ENCODE measurements around the gene RNASE4.
"Not testable (repeated sequence)": the region's sequence is repeated elsewhere in the genome, so short reads cannot be mapped to it uniquely, and the experiment has no call there.

The RNASE4 gene

DNA sequence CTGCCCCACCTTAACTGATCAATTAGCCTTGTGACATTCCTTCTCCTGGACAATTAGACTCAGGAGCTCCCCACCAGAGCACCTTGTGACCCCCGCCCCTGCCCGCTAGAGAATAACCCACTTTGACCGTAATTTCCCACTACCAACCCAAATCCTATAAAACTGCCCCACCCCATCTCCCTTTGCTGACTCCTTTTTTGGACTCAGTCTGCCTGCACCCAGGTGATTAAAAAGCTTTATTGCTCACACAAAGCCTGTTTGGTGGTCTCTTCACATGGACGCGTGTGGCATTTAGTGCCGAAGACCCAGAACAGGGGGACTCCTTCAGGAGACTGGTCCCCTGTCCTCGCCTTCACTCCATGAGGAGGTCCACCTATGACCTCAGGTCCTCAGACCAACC is 16.6 kb downstream of the RNASE4 start:
- not testable (repeated sequence) for DNase-seq

- no peak for DNase-seq
Measured at GRCh38 chr14:20706657-20707355, 22.4 kb downstream of the RNASE4 start.

DNA sequence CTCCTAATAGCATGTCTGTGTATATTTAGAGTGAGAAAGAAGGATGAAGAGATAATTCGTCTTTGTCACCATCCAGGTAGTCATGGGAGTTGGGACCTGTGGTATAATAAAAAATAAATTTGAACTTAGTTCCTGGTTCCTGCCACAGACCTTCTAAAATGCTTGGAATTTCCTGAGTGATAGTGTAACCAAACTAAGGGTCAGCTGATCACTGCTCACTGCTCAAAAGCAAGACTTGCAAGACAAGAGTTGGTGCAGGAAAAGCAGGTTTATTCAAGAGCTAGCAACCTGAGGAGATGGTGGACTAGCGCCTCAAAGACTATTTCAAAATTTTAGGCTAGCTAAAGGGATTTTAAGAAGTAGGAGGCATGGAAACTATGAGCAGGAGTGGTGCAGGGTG is 23.3 kb downstream of the RNASE4 start:
- DNase-seq, result no peak

DNA sequence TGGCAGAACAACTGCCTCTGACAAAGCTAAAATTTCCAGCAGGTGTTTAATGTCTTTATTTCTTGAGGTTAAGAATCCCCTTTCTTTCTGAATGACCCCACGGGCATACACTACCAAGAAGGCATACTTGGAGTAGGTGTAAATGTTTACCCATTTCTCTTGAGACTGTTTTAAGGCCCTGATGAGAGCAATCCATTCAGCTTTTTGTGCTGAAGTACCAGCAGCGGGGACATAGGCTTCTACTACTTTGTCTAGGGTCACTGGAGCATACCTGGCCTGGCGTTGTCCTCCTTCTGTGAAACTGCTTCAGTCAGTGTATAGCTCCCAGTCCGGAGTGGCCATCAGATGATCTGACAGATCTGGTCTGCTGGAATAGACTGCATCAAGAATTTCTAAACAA is 26.9 kb downstream of the RNASE4 start:
- DNase-seq, result no peak

DNA sequence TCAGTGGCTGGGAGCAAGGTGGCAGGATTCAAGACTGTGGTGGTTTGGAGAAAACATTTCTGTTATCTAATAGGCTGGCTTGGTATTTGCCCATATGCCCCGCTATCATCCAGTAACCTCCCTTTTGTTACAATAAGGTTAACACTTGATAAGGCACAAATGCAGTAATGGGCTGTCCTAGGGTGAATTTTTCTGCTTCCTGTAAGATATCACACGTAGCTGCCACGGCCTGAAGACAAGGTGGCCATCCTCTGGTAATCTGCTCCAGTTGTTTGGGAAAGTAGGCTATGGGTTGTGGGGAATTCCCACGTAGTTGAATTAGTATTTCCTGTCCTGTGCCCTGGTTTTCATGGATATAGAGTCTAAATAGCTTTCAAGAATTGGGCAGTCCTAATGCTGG is 27.3 kb downstream of the RNASE4 start:
- no peak for DNase-seq

GRCh38 chr14:20712904-20713303 is 28.5 kb downstream of the RNASE4 start:
- no peak for DNase-seq

DNA sequence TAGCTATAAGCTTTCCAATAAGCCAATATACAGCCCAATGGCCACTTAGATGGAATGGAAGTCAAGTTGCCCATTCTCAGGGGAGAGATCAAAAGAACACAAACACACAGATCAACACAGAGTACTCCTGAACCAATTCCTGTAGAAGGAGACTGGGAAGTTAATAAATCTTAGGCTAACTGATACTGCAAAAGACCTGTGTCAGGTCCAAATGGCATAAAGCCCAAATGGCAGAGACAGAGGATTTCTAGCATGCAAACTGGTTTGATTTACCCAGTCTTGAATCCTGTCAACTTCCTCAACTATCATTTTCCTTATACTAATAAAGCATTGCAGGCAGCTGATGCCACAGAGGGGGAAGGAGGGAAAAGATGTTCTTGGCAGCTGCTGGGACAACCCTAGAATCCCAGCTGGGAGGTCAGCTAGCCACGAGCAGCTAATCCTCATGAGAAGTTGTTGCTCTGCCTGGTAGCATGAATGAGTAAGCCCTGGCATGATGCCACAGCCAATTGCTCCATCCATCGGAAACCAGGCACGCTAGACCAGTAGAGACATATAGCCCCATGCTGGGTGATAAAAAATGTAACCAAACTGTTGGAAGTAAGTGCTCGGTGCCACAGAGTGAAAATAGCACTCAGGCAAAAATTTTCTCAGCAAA is 30.4 kb downstream of the RNASE4 start:
- DNase-seq, result no peak

GRCh38 chr14:20719777-20720176 is 35.4 kb downstream of the RNASE4 start:
- no peak for DNase-seq

DNA sequence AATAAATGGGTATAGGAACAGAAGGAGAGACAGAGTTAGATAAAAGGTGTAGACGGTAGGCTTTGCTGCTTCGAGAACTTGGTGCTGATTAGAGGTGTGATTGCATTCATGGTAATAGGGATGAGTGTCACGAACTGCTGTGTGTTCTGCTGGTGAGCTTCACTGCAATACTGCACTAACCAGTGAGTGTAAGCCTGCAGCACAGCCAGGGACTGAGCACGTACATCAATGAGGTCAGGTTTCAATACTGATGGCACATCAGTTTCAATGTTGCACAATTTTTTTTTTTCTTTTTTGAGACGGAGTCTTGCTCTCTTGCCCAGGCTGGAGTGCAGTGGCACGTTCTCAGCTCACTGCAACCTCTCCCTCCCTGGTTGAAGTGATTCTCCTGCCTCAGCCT is 36.4 kb downstream of the RNASE4 start:
- no peak for DNase-seq

DNA sequence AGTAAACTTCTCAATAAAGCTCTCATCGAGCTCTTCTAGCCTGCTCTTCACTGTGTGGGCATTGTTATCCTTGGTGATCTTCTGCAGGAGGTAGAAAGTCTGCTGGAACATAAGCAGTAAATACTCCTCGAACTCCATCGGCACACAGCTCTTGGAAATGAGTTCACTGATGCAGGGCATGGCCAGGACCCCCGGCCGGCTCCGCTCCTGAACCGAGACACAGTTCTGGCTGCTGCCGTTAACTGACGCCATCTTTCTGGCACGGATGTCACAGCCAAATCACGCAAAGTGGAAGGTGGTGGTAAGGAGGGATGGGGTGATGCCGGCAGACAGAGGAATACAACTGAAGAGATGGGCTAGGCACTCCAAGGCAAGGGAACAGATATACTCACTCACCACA is 37.7 kb downstream of the RNASE4 start:
- DNase-seq, result no peak

GRCh38 chr14:20723488-20723887 is 39.1 kb downstream of the RNASE4 start:
- DNase-seq, result no peak

- DNase-seq, result not testable (repeated sequence)
Measured at GRCh38 chr14:20726121-20726520, 41.8 kb downstream of the RNASE4 start.

DNA sequence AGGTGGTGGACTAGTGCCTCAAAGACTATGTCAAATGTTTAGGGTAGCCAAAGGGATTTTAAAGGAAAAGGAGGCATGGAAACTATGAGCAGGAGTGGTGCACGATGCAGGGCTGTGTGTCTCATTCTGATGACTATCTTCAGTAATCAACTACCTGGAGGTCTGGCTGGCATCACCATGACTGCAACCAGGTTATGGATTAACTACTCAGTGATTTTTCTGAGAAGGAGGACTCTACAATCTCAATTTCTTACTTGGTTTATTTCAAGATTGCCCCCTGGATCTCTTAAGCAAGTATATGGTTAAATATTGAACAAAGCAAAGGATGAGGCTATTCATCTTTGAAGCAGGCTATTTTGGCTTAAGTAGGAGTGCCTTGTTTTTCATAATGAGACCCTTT is 42.2 kb downstream of the RNASE4 start:
- no peak for DNase-seq

- no peak for DNase-seq
Measured at GRCh38 chr14:20730891-20731290, 46.5 kb downstream of the RNASE4 start.

DNA sequence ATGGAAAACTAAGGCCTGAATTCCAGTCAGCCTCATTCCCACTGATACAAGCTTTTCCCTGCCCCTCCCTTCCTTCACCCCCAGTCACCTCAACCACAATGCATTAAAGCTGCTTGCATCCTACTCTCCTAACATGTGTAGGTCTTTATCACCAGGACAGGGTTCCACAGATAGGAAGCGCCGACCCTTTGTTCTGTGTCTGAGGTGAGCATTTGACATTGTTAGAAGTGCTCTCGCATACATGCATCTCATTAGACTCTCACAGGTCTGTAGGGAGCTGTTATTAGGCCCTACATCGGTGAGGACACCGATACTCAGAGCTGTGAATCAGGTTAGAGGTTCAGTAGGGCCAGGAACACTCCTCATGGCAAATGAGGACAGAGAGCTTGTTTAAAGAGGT is 48.1 kb downstream of the RNASE4 start:
- no peak for DNase-seq

DNA sequence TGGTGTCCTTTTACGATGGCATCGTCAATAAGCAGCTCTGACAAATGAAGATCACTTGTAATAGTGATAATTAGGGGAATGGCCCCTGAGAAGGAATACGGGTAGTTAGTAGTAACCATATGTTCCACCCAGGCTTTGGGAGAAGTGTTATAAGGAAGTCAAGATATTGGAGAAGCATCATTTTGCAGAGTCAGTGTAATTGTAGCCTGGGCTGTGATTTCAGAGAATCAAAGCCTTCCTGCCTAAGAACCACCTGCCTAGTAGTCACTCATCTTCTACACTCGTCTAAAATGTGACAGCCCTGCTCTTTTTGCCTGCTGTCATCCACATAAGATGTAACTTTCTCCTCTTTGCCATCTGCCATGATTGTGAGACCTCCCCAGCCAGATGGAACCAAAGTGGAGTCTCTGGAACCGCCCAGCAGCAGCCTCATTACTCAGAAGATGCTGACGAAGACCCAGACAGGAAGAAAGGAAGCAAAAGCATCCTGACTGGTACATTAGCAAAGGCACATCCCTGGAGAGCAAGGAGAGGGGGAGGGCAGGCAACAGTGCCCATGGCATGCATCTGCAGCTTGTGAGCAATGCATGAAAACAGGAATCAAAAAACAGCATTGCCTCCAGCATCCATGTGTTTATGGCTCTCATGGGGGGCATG is 48.7 kb downstream of the RNASE4 start:
- DNase-seq, result no peak

- no peak for DNase-seq
Measured at GRCh38 chr14:20733684-20734429, 49.5 kb downstream of the RNASE4 start.

DNA sequence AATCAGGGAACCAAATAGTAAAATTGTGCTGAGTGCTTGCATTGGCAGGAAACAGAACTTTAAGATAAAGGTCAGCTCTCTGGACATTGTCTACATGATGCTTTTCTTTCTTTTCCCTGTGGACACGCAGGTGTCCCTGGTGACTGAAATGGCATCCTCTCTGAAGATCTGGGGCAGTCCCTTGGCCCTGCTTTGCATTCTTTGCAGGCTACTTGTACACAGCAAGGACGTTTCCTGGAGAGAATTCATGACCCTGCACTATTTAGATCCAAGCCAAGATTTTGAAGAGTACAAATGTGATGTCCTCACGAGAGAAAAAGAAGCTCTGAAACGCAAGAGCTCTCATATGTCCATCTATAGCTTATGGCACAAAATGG is 50.1 kb downstream of the RNASE4 start:
- DNase-seq, result no peak

GRCh38 chr14:20738292-20738691 is 53.9 kb downstream of the RNASE4 start:
- DNase-seq, result not testable (repeated sequence)

GRCh38 chr14:20742132-20742531 is 57.8 kb downstream of the RNASE4 start:
- DNase-seq, result no peak

- DNase-seq, result no peak
Measured at GRCh38 chr14:20743556-20743955, 59.2 kb downstream of the RNASE4 start.

DNA sequence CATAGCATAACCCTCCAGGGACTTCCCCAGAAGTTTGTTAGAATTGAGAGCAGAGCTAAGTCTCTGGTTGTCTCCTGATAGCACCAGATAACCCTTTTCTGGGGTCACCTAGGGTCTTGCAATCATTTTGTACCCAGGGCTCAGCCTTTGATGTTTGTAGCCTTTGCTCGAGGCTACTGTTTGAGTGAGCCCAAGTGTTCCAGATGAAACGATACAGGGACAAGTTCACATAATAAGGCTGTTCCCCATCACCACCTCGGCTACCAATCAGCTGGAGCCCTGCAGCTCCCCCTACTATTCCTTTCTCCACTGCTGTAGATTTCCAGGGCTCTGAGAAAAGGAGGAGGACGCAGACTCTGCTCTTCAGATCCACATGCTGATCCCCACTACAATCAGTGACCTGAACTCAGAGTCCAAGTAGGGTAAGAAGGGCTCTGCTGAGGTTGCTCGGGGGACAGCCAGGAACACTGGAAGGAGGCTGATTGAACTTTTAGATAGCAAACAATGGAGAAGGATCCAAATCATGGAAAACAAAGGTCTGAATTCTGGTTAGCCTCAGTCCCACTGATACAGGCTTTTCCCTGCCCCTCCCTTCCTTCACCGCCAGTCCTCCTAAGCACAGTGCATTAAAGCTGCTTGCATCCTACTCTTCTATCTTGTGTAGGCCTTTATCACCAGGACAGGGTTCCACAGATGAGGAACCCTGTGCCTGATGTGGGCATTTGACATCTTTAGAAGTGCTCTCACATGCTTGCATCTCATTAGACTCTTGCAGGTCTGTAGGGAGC is 61.4 kb downstream of the RNASE4 start, which contains the start of gene EDDM3A:
Gene EDDM3A, plus strand, starts transcription at position 317 of the 788 bp plus-strand sequence. CDS start 1,694 bp downstream, outside the sequence.
- DNase-seq, result no peak

DNA sequence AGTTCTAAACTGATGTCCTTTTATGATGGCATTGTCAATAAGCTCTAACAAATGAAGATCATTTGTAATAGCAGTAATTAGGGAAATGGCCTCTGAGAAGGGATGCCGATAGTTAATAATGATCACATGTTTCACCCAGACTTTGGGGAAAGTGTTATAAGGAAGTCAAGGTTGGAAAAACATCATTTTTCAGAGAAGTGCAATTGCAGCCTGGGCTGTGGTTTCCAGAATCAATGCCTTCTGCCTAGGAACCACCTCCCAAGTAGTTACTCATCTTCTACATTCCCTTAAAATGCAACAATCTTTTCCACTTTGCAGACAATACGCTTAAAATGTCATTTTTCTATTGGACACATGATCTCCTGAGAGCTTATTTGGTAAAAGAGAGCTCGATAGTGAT is 62.2 kb downstream of the RNASE4 start:
- DNase-seq, result no peak
